ENCODE results near the gene SCO1. TPM values are rescaled to one million over a fixed set of nuclear protein-coding genes. Genes with fewer than 3 reads are reported as not detected.
"Not testable (repeated sequence)": the region's sequence is repeated elsewhere in the genome, so short reads cannot be mapped to it uniquely, and the experiment has no call there.

Gene SCO1
- total RNA-seq, 4 donors from 2014 or later = 15.4 to 29.6 (median 24.1) TPM

DNA sequence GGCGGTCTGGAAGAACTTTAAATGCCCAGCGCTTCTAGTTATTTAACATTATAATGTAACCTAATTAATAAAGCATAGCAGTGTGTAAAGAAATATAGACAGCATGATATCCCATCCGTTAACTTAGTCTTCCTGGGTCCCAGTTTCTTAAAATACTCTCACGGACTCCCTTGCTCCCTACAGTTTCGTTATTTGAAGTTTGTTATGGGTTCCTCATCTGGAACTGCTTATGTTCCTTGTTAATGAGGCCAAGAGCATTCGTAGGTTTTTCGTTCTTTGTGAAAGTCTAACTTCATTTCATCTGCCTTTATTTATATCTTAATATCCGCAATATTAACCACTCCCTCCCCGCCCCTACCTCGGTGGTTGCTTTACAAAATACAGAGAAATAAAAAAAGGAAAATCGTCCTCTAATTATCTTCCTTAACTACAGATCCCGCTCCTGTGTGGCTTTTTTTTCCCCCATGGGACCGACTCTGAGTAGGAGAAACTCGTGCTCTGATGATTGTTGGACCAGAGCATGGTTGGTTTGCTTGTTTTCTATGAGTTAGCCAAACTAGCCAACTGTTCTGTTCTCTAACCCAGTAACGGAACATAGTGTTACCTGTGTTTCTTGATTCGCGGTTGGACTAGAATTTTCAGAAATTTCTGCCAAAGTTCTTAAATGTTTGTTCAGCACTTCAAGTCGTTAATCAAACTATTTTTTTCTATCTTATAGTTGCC, 924 bp upstream of the SCO1 start:
- H3K9me3 ChIP-seq = no peaks in the 10 kb centered on the region
- peak overlapping the region; percentile 78 to 93 for H3K4me3 ChIP-seq
- H3K27ac ChIP-seq = peak overlapping the region; percentile 92 to 98 (median 96)
- peaks cover 5 to 49% (median 8%) of the 10 kb centered on the region in 3 donors for H3K4me1 ChIP-seq
- ATAC-seq = no peak
- 13 to 16% methylated on average over 17 to 18 of the region's 18 CpGs for WGBS, 2 donors (ENCODE audit: low coverage in 1 of 2)
- no peaks in the 10 kb centered on the region for H3K27me3 ChIP-seq
- H3K36me3 ChIP-seq = peaks cover 3 to 23% of the 10 kb centered on the region in 2 donors
- TF ChIP-seq, protein P1, sequence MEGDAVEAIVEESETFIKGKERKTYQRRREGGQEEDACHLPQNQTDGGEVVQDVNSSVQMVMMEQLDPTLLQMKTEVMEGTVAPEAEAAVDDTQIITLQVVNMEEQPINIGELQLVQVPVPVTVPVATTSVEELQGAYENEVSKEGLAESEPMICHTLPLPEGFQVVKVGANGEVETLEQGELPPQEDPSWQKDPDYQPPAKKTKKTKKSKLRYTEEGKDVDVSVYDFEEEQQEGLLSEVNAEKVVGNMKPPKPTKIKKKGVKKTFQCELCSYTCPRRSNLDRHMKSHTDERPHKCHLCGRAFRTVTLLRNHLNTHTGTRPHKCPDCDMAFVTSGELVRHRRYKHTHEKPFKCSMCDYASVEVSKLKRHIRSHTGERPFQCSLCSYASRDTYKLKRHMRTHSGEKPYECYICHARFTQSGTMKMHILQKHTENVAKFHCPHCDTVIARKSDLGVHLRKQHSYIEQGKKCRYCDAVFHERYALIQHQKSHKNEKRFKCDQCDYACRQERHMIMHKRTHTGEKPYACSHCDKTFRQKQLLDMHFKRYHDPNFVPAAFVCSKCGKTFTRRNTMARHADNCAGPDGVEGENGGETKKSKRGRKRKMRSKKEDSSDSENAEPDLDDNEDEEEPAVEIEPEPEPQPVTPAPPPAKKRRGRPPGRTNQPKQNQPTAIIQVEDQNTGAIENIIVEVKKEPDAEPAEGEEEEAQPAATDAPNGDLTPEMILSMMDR (IDR thresholded peaks at IDR 0.05) = no peak
- no peak for TF ChIP-seq POLR2AphosphoS5 (IDR thresholded peaks at IDR 0.05)

DNA sequence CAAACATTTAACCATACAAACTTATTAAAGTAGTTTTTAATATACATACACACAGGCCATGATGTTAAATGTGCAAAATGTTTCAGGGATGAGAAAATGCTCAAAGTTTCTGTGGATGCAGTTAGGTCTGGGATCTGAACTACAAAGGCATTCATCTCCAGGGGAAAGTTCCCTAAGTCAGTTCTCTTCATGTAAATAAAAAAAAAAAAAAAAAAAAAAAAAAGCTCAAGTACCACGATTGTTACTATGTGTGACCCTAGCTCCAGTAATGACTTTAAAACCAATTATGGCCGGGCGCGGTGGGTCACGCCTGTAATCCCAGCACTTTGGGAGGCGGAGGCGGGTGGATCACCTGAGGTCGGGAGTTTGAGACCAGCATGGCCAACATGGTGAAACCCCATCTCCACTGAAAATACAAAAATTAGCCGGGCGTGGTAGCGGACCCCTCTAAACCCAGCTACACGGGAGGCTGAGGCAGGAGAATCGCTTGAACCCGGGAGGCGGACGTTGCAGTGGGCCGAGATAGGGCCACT, 1.4 kb downstream of the SCO1 start:
- WGBS, 2 donors (ENCODE audit: low coverage in 1 of 2) = 80 to 86% methylated on average over 12 to 13 of the region's 17 CpGs
- not testable (repeated sequence) for ATAC-seq

DNA sequence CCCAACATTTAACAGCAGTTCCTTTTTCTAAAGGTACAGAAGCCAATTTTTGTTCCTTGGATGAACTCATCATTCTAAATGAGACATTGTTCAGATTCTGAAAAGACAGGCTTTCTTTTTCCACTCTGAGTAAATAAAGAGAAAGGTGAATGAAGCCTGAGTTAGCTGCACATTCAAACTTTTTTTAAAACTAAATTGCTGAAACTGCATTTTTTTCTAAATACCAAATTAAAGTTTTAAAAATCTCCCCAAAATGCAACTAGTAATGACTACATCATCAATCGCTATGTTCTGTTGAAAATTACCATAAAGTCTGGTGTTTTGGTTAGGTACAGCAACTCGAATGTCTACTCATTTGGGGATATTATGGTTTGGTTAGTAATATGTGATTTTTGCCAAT, 9.8 kb downstream of the SCO1 start:
- peaks cover 3 to 85% of the 10 kb centered on the region in 2 donors for H3K36me3 ChIP-seq
- 78 to 89% methylated on average over 2 of the region's 2 CpGs for WGBS, 2 donors (ENCODE audit: low coverage in 1 of 2)

More for the DNA sequence above, 1.4 kb downstream of the SCO1 start:
- Histone ChIP-seq H3K36me3 (peaks cover 6 to 47% of the 10 kb centered on the region in 2 donors), H3K4me1 (peaks cover 5 to 44% (median 8%) of the 10 kb centered on the region in 3 donors), H3K4me3 (peak overlapping the region in 1 of 2 donors; percentile 93)
- H3K9me3 ChIP-seq, H3K27ac ChIP-seq, H3K27me3 ChIP-seq: not testable (repeated sequence)

DNA sequence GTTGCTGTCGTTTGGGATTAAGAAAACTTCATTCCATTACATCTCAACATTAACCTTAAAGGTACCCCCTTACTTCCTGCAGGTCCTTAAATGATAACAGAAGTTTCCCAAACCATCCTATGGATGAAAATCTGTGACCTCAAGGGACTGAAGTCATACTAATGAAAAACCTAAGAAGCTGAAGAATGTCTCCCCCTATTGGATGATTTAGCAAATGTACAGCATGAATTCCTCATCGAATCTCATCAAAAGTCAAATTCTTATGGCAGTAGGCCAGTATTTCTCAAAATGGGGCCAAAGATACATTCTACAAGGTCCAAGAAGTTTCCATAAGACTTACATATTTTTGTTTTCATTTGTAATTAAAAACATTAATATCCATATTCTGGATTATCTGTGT, 13.5 kb downstream of the SCO1 start:
- Histone ChIP-seq H3K9me3 (no peaks in the 10 kb centered on the region), H3K27ac (no peak overlapping the region), H3K4me3 (no peak overlapping the region), H3K4me1 (peaks cover 0 to 14% (median 0%) of the 10 kb centered on the region in 3 donors), H3K27me3 (no peaks in the 10 kb centered on the region), H3K36me3 (peaks cover 0 to 86% of the 10 kb centered on the region in 2 donors)
- no peak for ATAC-seq
- WGBS, 2 donors (ENCODE audit: low coverage in 1 of 2) = 46 to 71% methylated on average over 2 of the region's 2 CpGs
- TF ChIP-seq POLR2A (IDR thresholded peaks at IDR 0.05) = no peak
- TF ChIP-seq, protein P1 (IDR thresholded peaks at IDR 0.05) = peak; percentile 20 to 33 (median 25)

More for the DNA sequence above, 9.8 kb downstream of the SCO1 start:
- Histone ChIP-seq H3K9me3 (no peaks in the 10 kb centered on the region), H3K27me3 (no peaks in the 10 kb centered on the region), H3K4me1 (no peaks in the 10 kb centered on the region), H3K4me3 (no peak overlapping the region), H3K27ac (no peak overlapping the region)
- ATAC-seq = no peak
- TF ChIP-seq EP300 (IDR thresholded peaks at IDR 0.05) (no peak), POLR2A (IDR thresholded peaks at IDR 0.05) (no peak), POLR2AphosphoS5 (IDR thresholded peaks at IDR 0.05) (no peak)
- TF ChIP-seq, protein P1 (IDR thresholded peaks at IDR 0.05) = no peak

DNA sequence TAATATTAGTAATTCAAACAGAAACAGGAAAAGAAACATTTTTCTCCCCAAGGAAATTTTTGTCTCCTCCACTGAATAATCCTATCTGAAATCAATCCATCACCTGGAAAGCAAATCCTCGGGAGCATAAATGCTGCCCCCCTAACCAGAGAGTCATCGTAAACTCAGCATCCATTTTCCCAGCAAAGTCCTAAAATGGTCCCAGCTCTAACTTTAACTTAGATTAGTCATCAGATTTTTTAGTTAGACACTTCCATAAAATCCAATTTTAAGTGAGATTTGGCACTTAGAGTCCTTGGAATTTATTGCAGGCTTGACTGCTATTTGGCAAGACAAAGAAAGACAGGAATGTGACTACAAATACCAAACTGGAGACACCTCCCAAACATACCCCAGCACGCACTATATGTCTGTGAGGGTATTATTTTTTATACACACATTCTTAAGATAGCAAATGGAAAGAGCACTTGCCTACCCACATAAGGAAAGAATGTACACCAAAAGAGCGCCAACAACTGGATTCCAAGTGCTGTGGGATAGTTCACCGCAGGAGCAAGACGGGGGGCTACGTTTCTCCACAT, 15.4 kb downstream of the SCO1 start:
- Histone ChIP-seq H3K27ac (peak overlapping the region; percentile 56 to 67 (median 58)), H3K9me3 (no peaks in the 10 kb centered on the region), H3K4me1 (peaks cover 0 to 14% (median 0%) of the 10 kb centered on the region in 3 donors), H3K27me3 (no peaks in the 10 kb centered on the region), H3K36me3 (peaks cover 0 to 93% of the 10 kb centered on the region in 2 donors), H3K4me3 (no peak overlapping the region)
- WGBS, 2 donors (ENCODE audit: low coverage in 1 of 2) = 24 to 41% methylated on average over 6 to 7 of the region's 7 CpGs
- TF ChIP-seq POLR2A (IDR thresholded peaks at IDR 0.05) (no peak), POLR2AphosphoS5 (IDR thresholded peaks at IDR 0.05) (no peak), EP300 (IDR thresholded peaks at IDR 0.05) (no peak)
- TF ChIP-seq, protein P1 (IDR thresholded peaks at IDR 0.05) = no peak
- ATAC-seq = no peak

Measured in gastroesophageal sphincter (tissue), 4 donors.